ENCODE results near the gene MMP24. TPM values are rescaled to one million over a fixed set of nuclear protein-coding genes. Genes with fewer than 3 reads are reported as not detected.

The MMP24 gene
- total and polyA plus RNA-seq, 2 experiments from 2014 or later = 2.0 to 27.3 TPM

DNA sequence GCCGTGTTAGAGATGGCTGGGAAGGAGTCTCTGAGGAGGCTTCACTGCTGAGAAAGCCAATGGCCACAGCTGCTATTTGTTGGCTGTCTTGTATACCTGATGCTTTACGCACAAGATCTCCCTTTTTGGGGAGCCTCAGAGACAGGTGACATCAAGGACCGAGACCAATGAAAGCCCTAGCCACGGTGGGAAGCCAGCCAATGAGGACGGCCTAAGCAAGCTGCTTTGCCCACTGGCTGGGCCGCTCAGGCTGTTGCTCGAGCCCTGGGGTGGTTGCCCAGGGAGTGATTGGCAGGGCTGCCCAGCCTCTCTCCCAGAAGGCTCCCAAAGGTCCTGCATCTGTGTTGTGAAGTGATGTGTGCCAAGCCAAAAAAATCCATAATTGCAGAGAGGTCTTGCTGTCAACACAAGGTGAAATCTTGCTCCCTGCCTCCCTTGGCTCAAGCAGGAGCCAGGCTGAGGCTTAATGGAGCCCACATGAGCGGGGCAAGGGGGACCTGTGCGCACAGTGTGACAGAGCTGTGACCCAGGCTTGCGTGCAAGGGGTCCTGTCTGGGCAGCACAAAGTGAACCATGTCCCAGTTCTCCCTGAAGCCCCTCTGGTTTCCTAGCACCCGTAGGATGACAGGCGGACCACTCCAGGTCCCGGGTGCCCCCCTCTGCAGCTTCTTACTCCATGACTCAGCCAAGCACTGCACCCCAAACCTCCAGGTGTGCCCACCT lies 47.1 kb downstream of the MMP24 start:
- Mint-ChIP-seq H3K36me3 (ENCODE audit: low read depth) (peaks cover 6% of the 10 kb centered on the region), H3K9me3 (no peaks in the 10 kb centered on the region; the same call in 2 of the 3 replicates), H3K27me3 (ENCODE audit: insufficient read depth, low read depth, poor library complexity) (peaks cover 41% of the 10 kb centered on the region), H3K4me1 (peaks cover 25% of the 10 kb centered on the region), H3K4me3 (no peak overlapping the region; the same call in 2 of the 3 replicates), H3K27ac (no peak overlapping the region)
- TF ChIP-seq STAT1 (IDR thresholded peaks at IDR 0.05; ENCODE audit: unreplicated experiment) = no peak
- TF ChIP-seq CREB1 (CRISPR knock-in tag; IDR thresholded peaks at IDR 0.05; ENCODE audit: low read depth) = peak; percentile 54; the same call in 1 of the 2 replicates
- ATAC-seq (peak; percentile 35), DNase-seq (ENCODE audit: low spot score) (peak; percentile 75)
- no peaks in the 10 kb centered on the region for H4K20me1 ChIP-seq (replicated peaks; ENCODE audit: insufficient read depth)
- H3K36me3 ChIP-seq (ENCODE audit: insufficient read depth) = peaks cover 2% of the 10 kb centered on the region; the same call in 1 of the 2 replicates
- no peak overlapping the region for H2AFZ ChIP-seq
- H3K27ac ChIP-seq (ENCODE audit: low read depth) = no peak overlapping the region
- H3K4me3 ChIP-seq = no peak overlapping the region
- H3K9me2 ChIP-seq (ENCODE audit: insufficient read depth) = no peaks in the 10 kb centered on the region
- no peak overlapping the region for H3K4me2 ChIP-seq
- peaks cover 12% of the 10 kb centered on the region for H3F3A ChIP-seq (replicated peaks; ENCODE audit: low read depth)
- H3K79me2 ChIP-seq (replicated peaks; ENCODE audit: insufficient read depth) = 0 out of 2 replicates have a peak, but pooled peaks cover 7% of the 10 kb centered on the region
- peaks cover 13% of the 10 kb centered on the region for H3K4me1 ChIP-seq (ENCODE audit: insufficient read depth)
- H3K27me3 ChIP-seq (ENCODE audit: insufficient read depth) = no peaks in the 10 kb centered on the region

DNA sequence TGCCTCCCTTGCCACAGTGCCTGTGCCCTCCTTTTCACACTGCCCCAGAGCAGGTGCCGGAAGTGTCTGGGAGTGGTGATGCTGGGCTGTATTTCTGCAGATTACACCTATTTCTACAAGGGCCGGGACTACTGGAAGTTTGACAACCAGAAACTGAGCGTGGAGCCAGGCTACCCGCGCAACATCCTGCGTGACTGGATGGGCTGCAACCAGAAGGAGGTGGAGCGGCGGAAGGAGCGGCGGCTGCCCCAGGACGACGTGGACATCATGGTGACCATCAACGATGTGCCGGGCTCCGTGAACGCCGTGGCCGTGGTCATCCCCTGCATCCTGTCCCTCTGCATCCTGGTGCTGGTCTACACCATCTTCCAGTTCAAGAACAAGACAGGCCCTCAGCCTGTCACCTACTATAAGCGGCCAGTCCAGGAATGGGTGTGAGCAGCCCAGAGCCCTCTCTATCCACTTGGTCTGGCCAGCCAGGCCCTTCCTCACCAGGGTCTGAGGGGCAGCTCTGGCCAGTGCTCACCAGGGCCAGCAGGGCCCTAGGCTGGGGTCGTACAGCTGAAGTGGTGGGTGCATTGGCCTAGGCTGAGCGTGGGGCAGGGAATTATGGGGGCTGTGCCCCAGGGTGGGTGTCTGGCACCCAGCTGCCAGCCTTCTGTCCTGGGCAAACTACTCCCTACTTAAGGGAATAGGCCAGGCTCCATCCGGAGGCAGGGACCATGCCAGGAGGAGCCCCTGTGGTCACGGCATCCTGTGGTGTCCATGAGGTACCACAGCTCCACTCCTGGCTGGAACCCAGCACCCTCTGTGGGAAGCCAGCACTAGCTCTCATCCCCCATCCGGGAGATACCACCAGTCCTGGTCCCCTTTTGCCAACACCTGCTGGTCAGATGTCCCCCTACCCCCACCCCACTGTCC lies 47.9 kb downstream of the MMP24 start:
- Histone ChIP-seq H3K9me2 (ENCODE audit: insufficient read depth) (no peaks in the 10 kb centered on the region), H3K27me3 (ENCODE audit: insufficient read depth) (no peaks in the 10 kb centered on the region), H4K20me1 (replicated peaks; ENCODE audit: insufficient read depth) (no peaks in the 10 kb centered on the region), H3K4me3 (no peak overlapping the region), H2AFZ (no peak overlapping the region), H3K79me2 (replicated peaks; ENCODE audit: insufficient read depth) (0 out of 2 replicates have a peak, but pooled peaks cover 7% of the 10 kb centered on the region), H3K36me3 (ENCODE audit: insufficient read depth) (peaks cover 4% of the 10 kb centered on the region; the same call in 1 of the 2 replicates), H3K4me2 (no peak overlapping the region), H3F3A (replicated peaks; ENCODE audit: low read depth) (peaks cover 21% of the 10 kb centered on the region), H3K4me1 (ENCODE audit: insufficient read depth) (peaks cover 11% of the 10 kb centered on the region; the same call in 1 of the 2 replicates), H3K27ac (ENCODE audit: low read depth) (no peak overlapping the region)
- Mint-ChIP-seq H3K4me3 (no peak overlapping the region), H3K36me3 (ENCODE audit: low read depth) (peaks cover 14% of the 10 kb centered on the region), H3K27ac (no peak overlapping the region), H3K4me1 (peaks cover 24% of the 10 kb centered on the region), H3K27me3 (ENCODE audit: insufficient read depth, low read depth, poor library complexity) (peaks cover 41% of the 10 kb centered on the region), H3K9me3 (no peaks in the 10 kb centered on the region; the same call in 2 of the 3 replicates)
- ATAC-seq = no peak
- no peak for DNase-seq (ENCODE audit: low spot score)
- no peak for TF ChIP-seq ZNF114 (CRISPR knock-in tag; IDR thresholded peaks at IDR 0.05)
- TF ChIP-seq NANOG (IDR thresholded peaks at IDR 0.05; ENCODE audit: borderline replicate concordance) = no peak
- no peak for TF ChIP-seq STAT1 (IDR thresholded peaks at IDR 0.05; ENCODE audit: unreplicated experiment)
- no peak for TF ChIP-seq POLR2AphosphoS5 (IDR thresholded peaks at IDR 0.05; ENCODE audit: low read depth)
- TF ChIP-seq, protein P1, sequence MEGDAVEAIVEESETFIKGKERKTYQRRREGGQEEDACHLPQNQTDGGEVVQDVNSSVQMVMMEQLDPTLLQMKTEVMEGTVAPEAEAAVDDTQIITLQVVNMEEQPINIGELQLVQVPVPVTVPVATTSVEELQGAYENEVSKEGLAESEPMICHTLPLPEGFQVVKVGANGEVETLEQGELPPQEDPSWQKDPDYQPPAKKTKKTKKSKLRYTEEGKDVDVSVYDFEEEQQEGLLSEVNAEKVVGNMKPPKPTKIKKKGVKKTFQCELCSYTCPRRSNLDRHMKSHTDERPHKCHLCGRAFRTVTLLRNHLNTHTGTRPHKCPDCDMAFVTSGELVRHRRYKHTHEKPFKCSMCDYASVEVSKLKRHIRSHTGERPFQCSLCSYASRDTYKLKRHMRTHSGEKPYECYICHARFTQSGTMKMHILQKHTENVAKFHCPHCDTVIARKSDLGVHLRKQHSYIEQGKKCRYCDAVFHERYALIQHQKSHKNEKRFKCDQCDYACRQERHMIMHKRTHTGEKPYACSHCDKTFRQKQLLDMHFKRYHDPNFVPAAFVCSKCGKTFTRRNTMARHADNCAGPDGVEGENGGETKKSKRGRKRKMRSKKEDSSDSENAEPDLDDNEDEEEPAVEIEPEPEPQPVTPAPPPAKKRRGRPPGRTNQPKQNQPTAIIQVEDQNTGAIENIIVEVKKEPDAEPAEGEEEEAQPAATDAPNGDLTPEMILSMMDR (conservative IDR thresholded peaks at IDR 0.05; ENCODE audit: low read depth in 2 of 2) = no peak
- TF ChIP-seq ZNF462 (CRISPR knock-in tag; IDR thresholded peaks at IDR 0.05) = no peak
- TF ChIP-seq ZNF331 (CRISPR knock-in tag; IDR thresholded peaks at IDR 0.05; ENCODE audit: low read depth) = no peak
- no peak for TF ChIP-seq JUNB (IDR thresholded peaks at IDR 0.05; ENCODE audit: unreplicated experiment)

All from GM23338 (cell line).